WTC11 (cell line): ENCODE measurements around the gene TBL1XR1. TPM values are rescaled to one million over a fixed set of nuclear protein-coding genes. Genes with fewer than 3 reads are reported as not detected.
A peak's percentile ranks its signal among the peaks of the same experiment; 100 is the strongest.

ENCODE experiments used
- ATAC-seq: fragments of 200-7000 bp; cut with Tn5 transposase; 2 replicates; pipeline ENCODE4 v1.10.0; 2021; ENCODE audit warnings: mild to moderate bottlenecking, moderate library complexity
- CTCF ChIA-PET: fragments of 300-600 bp; sonication (Branson Sonifier 250); formaldehyde crosslinking; loops from one replicate; lab custom pipeline; 2021; ENCODE audit warnings: antibody characterized with exemption; lab: Charles Lee
- POLR2A ChIA-PET: fragments of 350-600 bp; sonication (Branson Sonifier 250); formaldehyde crosslinking; loops from one replicate; lab custom pipeline; 2021; ENCODE audit warnings: antibody characterized with exemption; lab: Charles Lee
- DNase-seq: peaks from one replicate; pipeline ENCODE4 v3.0.0; 2021; ENCODE audit warnings: low spot score
- H3K27ac Mint-ChIP-seq: 2 replicates; pipeline ENCODE4 v1.8.0; 2021; ENCODE audit warnings: mixed read lengths
- H3K27me3 Mint-ChIP-seq: 2 replicates; pipeline ENCODE4 v1.8.0; 2021; ENCODE audit warnings: low read depth, mild to moderate bottlenecking, moderate library complexity, mixed read lengths
- H3K36me3 Mint-ChIP-seq: 2 replicates; pipeline ENCODE4 v1.8.0; 2021; ENCODE audit warnings: mixed read lengths
- H3K4me1 Mint-ChIP-seq: 2 replicates; pipeline ENCODE4 v1.8.0; 2022; ENCODE audit warnings: mixed read lengths
- H3K4me3 Mint-ChIP-seq: 2 replicates; pipeline ENCODE4 v1.8.0; 2021; ENCODE audit warnings: mild to moderate bottlenecking, moderate library complexity, mixed read lengths
- H3K9me3 Mint-ChIP-seq: 2 replicates; pipeline ENCODE4 v1.8.0; 2021; ENCODE audit warnings: mixed read lengths
- ATF6 ChIP-seq: sonication (generic); formaldehyde crosslinking; IDR thresholded peaks from 2 replicates; pipeline ENCODE4 v1.8.1; 2023; ENCODE audit warnings: mild to moderate bottlenecking, missing genetic modification reagents
- CBFB ChIP-seq: sonication (generic); formaldehyde crosslinking; IDR thresholded peaks from 2 replicates; pipeline ENCODE4 v1.8.1; 2022; ENCODE audit warnings: mild to moderate bottlenecking, low read depth, missing genetic modification reagents
- CDX4 ChIP-seq: fragments of 250-450 bp; sonication (Bioruptor Pico); IDR thresholded peaks from 2 replicates; pipeline ENCODE4 v1.9.0; 2021; ENCODE audit warnings: moderate library complexity, mild to moderate bottlenecking, inconsistent platforms, borderline replicate concordance
- CTCF ChIP-seq: fragments of 200-600 bp; IDR thresholded peaks from 2 replicates; pipeline ENCODE4 v1.8.0; 2022; ENCODE audit warnings: antibody characterized with exemption
- E2F5 ChIP-seq: sonication (generic); formaldehyde crosslinking; IDR thresholded peaks from 2 replicates; pipeline ENCODE4 v1.8.1; 2022; ENCODE audit warnings: mild to moderate bottlenecking, moderate library complexity, missing genetic modification reagents
- IRF2 ChIP-seq: sonication (generic); formaldehyde crosslinking; IDR thresholded peaks from 2 replicates; pipeline ENCODE4 v1.8.0; 2022; ENCODE audit warnings: low read depth, missing genetic modification reagents, borderline replicate concordance
- NFATC4 ChIP-seq: fragments of 250-450 bp; sonication (Bioruptor Pico); IDR thresholded peaks from 2 replicates; pipeline ENCODE4 v1.9.0; 2021; ENCODE audit warnings: mild to moderate bottlenecking
- NFYB ChIP-seq: sonication (generic); formaldehyde crosslinking; conservative IDR thresholded peaks from 2 replicates; pipeline ENCODE4 v1.8.0; 2022; ENCODE audit warnings: low read depth, missing genetic modification reagents
- NR2C2 ChIP-seq: sonication (generic); formaldehyde crosslinking; IDR thresholded peaks from 2 replicates; pipeline ENCODE4 v1.8.0; 2022; ENCODE audit warnings: mild to moderate bottlenecking, missing genetic modification reagents
- SP1 ChIP-seq: sonication (generic); formaldehyde crosslinking; conservative IDR thresholded peaks from 2 replicates; pipeline ENCODE4 v1.8.1; 2022; ENCODE audit warnings: missing genetic modification reagents
- STAT6 ChIP-seq: sonication (generic); formaldehyde crosslinking; conservative IDR thresholded peaks from 2 replicates; pipeline ENCODE4 v1.8.1; 2023; ENCODE audit warnings: mild to moderate bottlenecking, low read depth, missing genetic modification reagents, moderate library complexity
- TCF7 ChIP-seq: sonication (generic); formaldehyde crosslinking; IDR thresholded peaks from 2 replicates; pipeline ENCODE4 v1.8.0; 2022; ENCODE audit warnings: mild to moderate bottlenecking, low read depth, missing genetic modification reagents, moderate library complexity
- ZMAT4 ChIP-seq: fragments of 250-450 bp; sonication (Bioruptor Pico); IDR thresholded peaks from 2 replicates; pipeline ENCODE4 v1.9.0; 2021; ENCODE audit warnings: mild to moderate bottlenecking
- ZNF121 ChIP-seq: sonication (generic); formaldehyde crosslinking; IDR thresholded peaks from 2 replicates; pipeline ENCODE4 v1.8.0; 2023; ENCODE audit warnings: missing genetic modification reagents
- ZNF263 ChIP-seq: sonication (generic); formaldehyde crosslinking; IDR thresholded peaks from 2 replicates; pipeline ENCODE4 v1.8.1; 2022; ENCODE audit warnings: low read depth, mild to moderate bottlenecking, moderate library complexity, missing genetic modification reagents
- ZNF425 ChIP-seq: fragments of 250-450 bp; sonication (Bioruptor Pico); conservative IDR thresholded peaks from 2 replicates; pipeline ENCODE4 v1.9.0; 2021; ENCODE audit warnings: mild to moderate bottlenecking
- total RNA-seq: library from RNA; stranded (reverse); gene quantifications from 3 replicates; pipeline ENCODE4 v1.2.3, GENCODE V29; 2021

Gene TBL1XR1
- total RNA-seq, 1 experiment from 2014 or later = 148 TPM

- ATAC-seq (no peak), DNase-seq (no peak)
- POLR2A ChIA-PET = no interaction called here
- Mint-ChIP-seq H3K36me3 (no peaks in the 10 kb centered on the region), H3K27me3 (no peaks in the 10 kb centered on the region), H3K27ac (0 out of 2 replicates have a peak overlapping the region, but pooled peaks have one; percentile 29), H3K4me1 (peaks cover 82% of the 10 kb centered on the region), H3K9me3 (no peaks in the 10 kb centered on the region), H3K4me3 (no peak overlapping the region)
- TF ChIP-seq SP1 (CRISPR knock-in tag) (no peak), ZNF263 (CRISPR knock-in tag) (no peak), CTCF (no peak), CBFB (CRISPR knock-in tag) (no peak), ZNF121 (no peak), NFYB (CRISPR knock-in tag) (no peak), ZMAT4 (CRISPR knock-in tag) (no peak), NR2C2 (no peak), STAT6 (CRISPR knock-in tag) (no peak), CDX4 (no peak), E2F5 (CRISPR knock-in tag) (no peak), ATF6 (CRISPR knock-in tag) (no peak), TCF7 (CRISPR knock-in tag) (no peak), IRF2 (CRISPR knock-in tag) (no peak)
- CTCF ChIA-PET = no interaction called here
Observed at GRCh38 chr3:177106184-177106583, 91.1 kb downstream of the TBL1XR1 start.

GRCh38 chr3:177105623-177106022, 91.7 kb downstream of the TBL1XR1 start:
- TF ChIP-seq NFATC4 (CRISPR knock-in tag) (no peak), ZNF425 (CRISPR knock-in tag) (no peak)
- no peak for ATAC-seq
- no peaks in the 10 kb centered on the region for H3K9me3 Mint-ChIP-seq
- H3K27ac Mint-ChIP-seq = peak overlapping the region; percentile 55
- ChIA-PET CTCF (no interaction called here), POLR2A (no interaction called here)
- peaks cover 80% of the 10 kb centered on the region for H3K4me1 Mint-ChIP-seq
- no peaks in the 10 kb centered on the region for H3K27me3 Mint-ChIP-seq
- DNase-seq = no peak
- no peak overlapping the region for H3K4me3 Mint-ChIP-seq
- no peaks in the 10 kb centered on the region for H3K36me3 Mint-ChIP-seq
